HG03378 (cell line): ENCODE measurements around the gene AFTPH.

ENCODE experiments used
- ATAC-seq: cut with Tn5 transposase; IDR thresholded peaks from one replicate; pipeline ENCODE4 v1.9.1; 2021; ENCODE audit warnings: mild to moderate bottlenecking, moderate library complexity; ENCODE audit not compliant: unreplicated experiment

Gene AFTPH

DNA sequence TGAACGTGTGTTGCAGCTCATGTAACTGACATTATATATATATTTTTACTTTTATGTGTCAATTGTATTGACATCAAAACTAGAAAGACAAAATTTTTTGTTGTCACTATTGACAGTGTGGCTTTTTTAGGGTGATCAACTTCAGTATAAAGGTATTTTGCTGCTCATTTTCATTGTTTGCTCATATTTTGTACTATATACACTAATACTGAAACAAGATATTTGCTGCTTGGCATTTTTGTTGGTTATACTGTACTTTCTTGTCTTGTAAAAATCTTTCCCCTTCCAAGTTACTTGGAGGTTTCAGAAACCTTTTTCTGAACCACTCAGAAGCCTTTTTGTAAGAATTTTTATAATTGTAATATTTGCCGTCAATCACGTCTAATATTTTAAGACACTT, 16.5 kb downstream of the AFTPH start:
- no peak for ATAC-seq

DNA sequence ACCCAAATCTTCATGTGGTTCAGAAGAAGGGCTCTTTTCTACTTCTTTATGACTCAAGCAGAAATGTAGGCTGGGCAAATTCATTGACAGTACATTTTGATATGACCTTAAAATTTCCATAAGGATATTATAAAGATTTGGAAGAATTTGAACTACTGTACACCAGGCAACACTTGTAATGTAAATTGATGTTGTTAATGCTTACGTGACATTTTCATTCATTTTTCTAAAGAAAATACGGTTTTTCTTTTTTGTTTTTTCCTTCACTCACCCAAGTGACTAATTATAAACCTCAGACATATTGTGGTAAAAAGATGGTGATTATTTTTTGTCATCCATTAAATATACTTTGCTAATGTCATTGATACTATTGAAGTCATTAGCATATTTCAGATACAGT, 17.4 kb downstream of the AFTPH start:
- ATAC-seq: no peak

DNA sequence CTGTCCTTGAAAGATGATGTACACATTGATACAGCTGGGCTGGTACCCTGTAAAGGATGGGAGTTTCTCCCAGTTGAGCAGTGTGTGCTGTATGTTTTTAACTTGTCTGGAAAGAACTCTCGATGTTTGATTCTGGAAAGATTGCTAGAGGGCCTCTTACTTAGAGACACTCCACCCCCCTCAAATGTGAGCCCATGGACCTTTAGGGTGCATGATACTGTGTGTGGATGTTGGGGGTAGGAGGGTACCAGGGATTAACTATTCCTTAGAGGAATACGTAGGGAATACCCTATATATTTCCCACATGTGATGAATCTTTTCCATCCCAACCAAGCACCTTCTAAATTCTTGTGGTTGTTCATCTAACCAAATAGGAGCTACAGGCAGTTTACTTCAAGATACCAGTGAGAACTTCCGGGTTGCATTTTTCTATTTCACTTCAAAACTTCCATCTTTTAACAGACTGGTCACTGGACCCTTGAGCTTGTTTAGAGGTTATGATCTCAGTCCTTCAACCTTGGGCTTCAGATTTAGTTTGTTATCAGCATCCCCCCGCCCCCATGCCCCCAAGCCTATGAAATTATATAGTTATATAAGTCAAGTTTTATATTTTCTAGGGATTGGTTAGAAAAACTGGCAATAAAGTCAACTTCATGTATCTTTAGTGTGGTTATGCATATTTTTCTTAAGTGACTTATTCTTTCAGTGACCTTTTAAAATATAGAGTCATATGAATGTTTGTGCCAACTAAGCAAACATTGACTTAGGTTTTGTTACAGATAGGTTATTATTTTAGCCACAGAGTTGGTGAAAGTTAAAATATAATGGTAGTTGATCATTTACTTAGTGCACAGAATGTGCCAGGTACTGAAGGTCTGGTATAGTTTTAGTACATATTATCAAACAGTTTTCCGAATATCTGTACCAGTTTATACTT, 18.2 kb downstream of the AFTPH start:
- ATAC-seq: no peak

DNA sequence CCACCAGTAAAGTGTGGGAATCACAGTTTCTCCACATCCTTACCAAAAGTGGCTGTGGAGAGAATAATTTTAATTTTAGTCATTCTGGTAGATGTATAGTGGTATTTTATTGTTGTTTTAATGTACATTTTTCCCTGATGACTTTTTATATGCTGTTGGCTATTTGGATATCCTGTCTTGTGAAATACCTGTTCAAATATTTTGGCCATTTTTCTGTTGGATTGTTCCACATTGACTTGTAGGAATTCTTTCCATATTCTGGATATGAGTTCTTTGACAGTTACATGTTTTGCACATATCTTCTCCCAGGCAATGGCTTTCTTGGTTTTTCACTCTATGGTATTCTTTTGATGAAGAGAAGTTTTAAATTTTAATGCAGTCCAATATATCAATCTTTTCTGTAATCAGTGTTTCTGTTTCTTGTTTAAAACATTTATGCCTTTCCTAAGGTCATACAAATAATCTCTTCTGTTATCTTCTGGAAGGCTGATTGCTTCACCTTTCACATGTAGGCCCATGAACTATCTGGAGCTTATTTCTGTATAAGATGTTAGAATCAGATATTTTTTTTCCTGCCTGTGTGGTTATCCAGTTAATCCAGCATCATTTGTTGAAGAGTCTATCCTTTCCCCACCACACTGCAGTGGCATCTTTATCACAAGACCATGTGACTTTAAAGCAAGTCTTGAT, 19.0 kb downstream of the AFTPH start:
- no peak for ATAC-seq

DNA sequence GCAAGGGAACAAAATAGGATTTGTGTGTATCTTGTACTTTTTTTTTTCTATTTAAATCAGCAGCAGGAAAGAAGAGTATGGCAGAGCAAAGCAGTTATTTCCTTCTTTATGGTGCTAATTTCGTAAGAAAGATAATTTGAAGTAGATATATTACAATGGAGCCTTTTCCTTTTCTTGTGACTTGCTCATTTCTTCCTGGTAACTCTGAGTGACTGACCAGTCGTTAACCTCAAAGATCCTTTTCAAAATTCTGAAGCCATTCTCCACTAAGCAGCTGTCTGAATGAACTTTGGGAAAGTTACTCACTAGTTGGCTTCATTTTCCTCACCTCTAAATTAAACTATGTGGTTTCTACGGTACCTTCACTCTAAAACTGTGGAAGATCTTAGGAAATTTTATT, 24.6 kb downstream of the AFTPH start:
- ATAC-seq: no peak

DNA sequence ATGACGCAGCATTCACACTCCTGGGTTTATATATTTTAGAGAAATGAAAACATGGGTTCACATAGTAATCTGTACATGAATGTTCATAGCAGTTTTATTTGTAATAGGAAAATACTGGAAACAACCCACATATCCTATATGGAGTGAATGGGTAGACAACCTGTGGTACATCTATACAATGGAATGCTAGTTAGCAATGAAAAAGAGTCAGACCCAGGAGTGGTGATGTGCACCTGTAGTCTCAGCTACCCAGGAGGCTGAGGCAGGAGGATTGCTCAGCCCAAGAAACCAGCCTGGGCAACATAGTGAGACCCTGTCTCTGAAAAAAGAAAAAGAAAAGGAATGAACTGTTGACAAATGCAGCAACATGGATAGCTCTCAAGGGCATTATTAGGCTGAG, 25.9 kb downstream of the AFTPH start:
- no peak for ATAC-seq

DNA sequence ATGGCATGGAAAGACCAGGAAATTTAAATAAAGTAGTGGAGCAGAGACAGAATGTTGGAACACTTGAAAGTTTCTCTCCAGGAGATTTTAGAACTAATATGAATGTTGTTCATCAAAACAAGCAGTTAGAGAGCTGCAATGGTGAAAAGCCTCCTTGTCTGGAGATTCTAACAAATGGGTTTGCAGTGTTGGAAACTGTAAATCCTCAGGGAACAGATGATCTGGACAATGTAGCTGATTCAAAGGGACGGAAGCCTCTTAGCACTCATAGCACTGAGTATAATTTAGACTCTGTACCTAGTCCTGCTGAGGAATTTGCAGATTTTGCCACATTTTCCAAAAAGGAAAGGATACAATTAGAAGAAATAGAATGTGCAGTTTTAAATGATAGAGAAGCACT, 27.7 kb downstream of the AFTPH start:
- ATAC-seq: no peak

DNA sequence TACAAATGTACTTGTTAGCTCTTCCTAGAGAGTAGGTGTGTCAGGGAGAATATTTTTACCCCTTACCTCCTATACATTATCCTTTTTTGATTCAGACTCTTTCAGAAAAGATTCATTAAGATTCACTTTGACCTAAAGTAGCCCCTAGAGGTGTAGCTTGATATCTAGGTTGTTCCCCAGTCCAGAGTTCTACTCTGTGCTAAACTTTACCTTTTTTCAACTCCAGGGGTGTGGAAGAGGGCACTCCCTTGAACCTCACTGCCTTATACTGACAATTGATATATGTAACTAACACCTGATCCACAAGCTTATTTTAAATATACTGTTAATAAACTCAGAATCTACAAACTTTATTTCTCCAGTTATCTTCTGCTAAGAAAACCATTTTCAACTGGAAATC, 30.0 kb downstream of the AFTPH start:
- no peak for ATAC-seq

DNA sequence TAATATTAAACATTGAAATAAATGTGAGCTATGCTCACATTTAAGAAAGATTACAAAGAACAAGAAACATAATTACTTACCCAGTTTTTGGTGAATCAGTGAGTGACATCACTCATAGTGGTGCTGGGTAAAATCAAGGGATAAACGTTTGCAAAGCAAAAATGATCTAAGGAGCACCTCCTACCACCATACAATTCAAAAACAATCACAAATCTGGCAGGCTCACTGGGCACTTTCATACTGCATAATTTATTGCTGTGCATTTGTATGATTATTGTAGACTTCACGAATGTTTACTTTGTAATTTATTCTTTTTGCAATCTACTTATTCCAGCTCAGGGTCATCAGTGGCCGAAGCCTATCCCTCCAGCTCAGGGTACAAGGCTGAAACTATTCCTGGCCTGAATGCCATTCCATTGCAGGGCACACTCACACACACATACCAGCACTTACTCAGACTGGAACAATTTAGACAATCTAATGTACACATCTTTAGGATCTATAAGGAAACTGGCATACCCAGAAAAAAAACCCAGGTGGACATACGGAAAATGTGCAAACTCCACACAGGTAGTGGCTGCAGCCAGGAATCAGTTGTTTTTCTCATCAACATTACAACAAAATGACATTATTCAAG, 34.4 kb downstream of the AFTPH start:
- no peak for ATAC-seq

DNA sequence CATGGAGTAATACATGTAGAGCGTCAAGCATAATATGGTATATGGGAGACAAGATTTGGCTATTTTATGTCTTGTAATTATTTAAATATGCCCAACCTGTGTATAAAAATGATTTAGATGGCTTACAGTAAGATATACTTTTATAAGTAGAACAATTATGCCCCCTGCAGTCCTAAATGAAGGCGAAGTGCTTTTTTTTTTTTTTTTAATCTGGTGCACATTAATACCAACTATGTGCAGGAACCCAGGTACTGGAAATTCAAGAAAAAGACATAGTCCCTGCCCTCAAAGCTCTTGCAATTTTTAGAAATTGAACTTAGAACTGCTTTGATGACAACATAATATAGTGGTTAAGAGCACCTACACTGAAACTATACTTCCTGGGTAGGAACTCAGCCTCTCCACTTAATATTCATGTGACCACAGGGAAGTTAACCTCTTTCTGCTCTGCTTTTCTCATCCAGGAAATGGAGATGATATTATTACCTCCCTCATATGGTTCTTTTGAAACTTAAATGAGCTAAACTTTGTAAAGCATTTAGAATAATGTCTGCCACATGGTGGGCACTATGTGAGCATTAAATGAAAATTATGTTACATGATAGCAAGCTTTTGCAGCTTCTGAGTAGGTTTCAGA, 38.1 kb downstream of the AFTPH start:
- no peak for ATAC-seq

DNA sequence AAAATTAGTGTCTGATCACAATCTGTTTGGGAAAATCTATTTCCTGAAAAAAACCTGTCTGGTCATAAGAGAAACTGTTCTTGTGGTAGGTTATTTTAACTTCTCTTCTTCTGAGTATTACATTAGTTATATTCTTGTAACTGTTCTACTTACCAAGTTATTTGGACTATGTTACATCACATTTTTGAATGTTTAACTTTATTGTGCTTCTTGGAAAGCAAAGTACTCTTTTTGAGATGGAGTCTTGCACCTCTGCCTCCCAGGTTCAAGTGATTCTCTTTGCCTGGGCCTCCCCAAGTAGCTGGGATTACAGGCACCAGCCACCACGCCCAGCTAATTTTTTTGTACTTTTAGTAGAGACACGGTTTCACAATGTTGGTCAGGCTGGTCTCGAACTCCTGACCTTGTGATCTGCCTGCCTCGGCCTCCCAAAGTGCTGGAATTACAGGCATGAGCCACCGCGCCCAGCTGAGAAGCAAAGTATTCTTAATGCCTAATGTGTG, 39.4 kb downstream of the AFTPH start:
- no peak for ATAC-seq

DNA sequence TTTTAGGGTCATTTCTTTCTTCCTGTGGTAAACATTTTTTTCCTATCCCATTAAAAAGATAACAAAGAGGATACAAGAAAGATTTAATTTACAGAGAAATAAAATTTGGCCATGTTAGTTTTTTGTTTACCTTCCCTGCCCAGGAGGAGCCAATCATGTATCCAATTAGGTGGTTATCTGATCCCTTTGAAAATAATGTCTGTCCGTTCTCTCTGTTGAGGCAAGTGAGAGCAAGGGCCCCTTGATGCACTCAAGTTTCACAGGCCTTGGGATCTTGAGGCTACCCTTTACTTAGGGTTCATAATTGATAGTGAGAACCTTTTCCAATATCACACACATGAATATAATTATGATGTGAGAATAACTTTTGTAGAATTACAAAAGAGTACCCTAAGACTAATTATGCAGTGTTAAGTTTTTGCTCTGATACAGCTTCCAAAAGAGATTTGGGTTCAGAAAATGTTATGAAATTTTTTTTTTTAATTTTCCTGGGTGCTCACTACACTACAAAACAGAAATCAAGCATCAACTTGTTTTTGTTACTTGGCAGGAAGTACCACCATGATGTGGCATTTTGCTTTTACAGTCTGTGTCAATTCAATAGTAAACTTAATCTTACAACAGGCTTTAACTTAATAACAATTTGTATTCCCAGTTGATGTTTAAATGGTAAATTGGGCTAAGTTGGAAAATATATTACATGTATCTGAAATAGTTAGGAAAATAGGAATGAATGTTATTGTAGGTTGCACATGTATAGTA, 42.0 kb downstream of the AFTPH start:
- ATAC-seq: no peak

DNA sequence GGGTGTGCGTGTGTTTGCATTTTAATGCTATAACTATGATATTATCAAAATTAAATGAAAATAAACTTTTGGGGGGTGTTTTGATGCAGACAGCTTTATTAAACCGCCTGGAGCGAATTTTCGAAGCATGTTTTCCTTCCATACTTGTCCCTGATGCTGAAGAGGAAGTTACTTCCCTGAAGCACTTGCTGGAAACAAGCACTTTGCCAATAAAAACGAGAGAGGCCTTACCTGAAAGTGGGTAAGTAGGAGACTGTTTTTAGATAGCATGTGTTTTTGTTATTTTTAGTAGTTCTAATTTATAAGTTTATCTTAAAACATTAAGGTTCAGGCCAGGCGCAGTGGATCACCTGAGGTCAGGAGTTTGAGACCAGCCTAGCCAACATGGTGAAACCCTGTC, 43.3 kb downstream of the AFTPH start:
- ATAC-seq: no peak

DNA sequence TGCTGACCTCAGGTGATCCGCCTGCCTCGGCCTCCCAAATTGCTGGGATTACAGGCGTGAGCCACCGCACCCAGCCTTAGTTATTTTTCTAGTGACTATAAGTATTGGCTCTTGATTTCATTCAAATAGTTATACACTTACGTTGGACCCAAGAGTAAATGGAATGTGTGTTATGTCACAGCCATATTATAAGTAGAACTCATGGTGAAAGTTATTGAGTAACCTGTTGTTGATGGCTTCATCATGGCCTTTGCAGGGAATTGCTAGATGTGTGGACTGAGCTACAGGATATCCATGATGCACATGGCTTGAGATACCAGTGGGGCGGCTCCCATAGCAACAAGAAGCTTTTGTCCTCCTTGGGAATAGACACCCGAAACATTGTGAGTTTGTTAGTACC, 44.7 kb downstream of the AFTPH start:
- ATAC-seq: no peak

DNA sequence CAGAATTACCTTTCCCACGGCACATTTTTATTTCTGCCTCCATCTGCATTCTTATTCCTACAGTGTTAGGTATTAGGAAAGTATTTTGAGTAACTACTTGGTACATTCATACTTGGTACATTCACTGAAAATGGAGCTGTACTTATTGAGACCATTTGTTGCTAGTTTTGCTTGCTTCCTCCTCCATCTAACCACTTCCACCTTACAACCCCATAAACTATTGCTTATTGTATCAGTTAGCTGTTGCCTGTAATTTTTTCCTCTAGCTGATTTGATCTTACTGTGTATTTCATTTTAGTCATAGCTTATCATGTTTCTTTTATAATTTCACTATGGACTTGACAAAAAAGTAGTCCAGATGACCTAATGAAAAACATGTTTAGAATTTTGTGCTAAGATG, 50.7 kb downstream of the AFTPH start:
- ATAC-seq: no peak

DNA sequence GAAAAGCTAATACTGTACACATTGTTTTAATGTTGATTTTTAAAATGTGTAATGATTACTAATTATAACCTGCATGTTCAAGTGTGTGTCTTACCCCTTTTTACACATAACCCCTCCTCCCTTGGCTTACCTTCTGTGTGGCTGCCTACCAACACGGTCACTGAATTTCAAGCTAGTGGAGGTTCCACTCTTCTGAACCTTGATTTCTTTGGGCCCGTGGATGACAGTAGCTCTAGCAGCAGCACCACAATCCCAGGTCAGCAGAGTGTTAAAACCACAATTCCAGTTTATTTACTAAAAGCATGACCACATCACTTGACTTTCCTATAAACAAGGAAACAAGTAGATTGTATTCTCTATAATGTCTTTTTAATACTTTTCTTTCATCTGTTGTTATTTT, 56.9 kb downstream of the AFTPH start:
- ATAC-seq: no peak

DNA sequence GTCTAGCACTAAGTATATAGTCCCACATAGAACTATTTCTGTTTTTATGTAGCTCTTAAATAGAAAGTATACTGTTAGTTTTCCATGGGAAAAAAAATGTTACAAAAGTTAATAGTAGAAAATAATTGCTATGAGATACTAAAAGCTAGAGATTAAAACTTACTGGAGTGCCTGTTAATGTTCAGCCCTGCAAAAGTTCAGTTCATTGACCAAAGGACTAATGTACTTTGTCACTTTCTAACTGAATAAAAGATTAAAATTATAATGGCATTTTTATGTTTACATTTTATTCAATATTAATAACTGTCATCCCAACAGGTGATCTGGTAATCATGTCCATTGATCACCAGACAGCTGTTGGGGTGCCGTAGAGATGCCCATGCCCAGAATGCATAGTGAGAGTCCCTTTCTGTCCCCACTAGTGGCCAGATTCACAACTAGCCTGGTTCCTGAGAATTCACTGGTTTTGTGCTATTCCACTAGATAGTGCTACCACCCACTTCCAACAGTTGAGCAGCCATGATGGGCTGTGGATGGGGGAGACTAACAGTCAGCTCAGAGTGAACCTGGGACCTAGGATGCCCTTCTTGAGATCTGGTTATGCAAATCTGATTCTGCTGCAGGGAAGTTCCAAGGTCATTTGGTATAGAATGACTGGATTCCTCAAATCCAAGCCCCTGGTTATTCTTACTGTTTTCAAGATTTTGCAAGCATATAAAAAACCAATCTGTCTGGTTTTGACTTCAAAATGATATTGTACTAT, 57.8 kb downstream of the AFTPH start:
- ATAC-seq: no peak

DNA sequence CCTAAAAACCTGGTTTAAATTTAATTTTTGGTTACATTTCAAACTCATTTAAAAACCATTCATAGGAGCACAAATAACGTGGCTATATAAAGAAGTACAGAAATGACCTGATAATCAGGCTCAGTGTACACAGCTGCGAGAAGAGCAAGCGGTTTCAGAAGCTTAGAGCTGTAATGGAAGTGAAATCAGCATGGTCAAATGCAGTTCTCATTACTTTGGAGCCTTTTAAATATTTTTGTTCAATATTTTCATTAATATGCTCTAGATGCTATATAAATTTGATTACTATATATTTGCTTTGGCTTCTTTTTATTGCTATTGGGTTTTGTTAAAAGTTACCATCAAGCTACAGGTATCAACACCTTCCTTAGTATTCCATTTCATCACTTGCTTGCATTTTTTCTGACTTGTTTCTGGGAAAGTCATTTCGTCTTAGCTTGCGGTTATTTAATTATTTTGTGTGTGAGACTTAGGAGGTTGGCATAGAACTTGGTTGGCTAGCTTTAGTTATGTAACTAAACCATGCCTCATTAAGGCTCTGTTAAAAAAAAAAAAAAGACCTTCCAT, 58.7 kb downstream of the AFTPH start:
- peak; percentile 61 for ATAC-seq

DNA sequence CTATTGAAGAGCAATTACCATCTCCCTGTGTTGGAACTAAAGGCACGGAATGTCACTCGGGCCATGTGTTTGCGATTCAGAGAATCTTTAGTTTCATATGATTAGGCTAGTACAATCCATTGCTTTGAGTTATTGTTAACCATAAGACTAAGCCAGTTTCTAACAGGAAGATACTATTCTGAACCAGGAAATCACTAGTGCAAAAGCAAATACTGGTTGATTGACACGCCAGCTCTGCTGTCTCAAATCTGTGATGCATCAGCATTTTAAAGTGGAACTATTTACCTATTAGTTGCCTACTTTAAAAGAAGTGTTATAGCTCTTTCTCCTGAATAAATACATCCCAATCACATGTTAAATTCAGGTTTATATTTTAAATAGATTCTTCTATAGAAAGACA, 61.9 kb downstream of the AFTPH start:
- no peak for ATAC-seq
